NCI-H446 (cell line): ENCODE data around the gene WIPI1.
"Not testable (repeated sequence)": the region's sequence is repeated elsewhere in the genome, so short reads cannot be mapped to it uniquely, and the experiment has no call there.

Source experiments
- DNase-seq, 2 experiments: peaks; one replicate each; lab custom pipeline; 2025; lab: John Stamatoyannopoulos, UW

Gene WIPI1

DNA sequence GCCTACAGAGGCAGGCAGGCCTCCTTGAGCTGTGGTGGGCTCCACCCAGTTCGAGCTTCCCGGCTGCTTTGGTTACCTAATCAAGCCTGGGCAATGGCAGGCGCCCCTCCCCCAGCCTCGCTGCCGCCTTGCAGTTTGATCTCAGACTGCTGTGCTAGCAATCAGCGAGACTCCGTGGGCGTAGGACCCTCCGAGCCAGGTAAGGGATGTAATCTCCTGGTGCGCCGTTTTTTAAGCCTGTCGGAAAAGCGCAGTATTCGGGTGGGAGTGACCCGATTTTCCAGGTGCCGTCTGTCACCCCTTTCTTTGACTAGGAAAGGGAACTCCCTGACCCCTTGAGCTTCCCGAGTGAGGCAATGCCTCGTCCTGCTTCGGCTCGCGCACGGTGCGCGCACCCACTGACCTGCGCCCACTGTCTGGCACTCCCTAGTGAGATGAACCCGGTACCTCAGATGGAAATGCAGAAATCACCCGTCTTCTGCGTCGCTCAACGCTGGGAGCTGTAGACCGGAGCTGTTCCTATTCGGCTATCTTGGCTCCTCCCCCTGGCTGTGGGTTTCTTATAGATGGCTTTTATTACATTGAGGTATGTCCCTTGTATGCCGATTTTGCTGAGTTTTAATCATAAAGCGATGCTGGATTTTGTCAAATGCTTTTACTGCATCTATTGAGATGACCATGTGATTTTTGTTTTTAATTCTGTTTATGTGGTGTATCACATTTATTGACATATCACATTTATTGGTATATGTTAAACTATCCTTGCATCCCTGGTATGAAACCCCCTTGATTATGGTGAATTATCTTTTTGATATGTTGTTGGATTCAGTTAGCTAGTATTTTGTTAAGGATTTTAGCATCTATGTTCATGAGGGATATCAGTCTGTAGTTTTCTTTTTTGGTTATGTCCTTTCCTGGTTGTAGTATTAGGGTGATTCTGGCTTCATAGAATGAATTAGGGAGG is 43.4 kb downstream of the WIPI1 start:
- not testable (repeated sequence) for DNase-seq

DNA sequence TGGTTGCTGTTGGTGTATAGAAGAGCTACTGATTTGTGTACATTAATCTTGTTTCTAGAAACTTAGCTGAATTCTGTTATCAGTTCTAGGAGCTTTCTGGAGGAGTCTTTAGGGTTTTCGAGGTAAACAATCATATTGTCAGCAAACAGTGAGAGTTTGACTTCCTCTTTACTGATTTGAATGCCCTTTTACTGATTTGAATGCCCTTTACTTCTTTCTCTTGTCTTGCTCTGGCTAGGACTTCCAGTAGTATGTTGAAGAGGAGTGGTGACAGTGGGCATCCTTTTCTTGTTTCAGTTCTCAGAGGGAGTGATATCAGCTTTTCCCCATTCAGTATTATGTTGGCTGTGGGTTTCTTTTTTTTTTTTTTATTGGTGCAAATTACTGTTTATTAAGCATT is 49.6 kb downstream of the WIPI1 start:
- DNase-seq: not testable (repeated sequence)

DNA sequence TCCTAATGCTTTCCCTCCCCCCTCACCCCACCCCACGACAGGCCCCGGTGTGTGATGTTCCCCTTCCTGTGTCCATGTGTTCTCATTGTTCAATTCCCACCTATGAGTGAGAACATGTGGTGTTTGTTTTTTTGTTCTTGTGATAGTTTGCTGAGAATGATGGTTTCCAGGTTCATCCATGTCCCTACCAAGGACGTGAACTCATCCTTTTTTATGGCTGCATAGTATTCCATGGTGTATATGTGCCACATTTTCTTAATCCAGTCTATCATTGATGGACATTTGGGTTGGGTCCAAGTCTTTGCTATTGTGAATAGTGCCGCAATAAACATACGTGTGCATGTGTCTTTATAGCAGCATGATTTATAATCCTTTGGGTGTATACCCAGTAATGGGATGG is 53.5 kb downstream of the WIPI1 start:
- DNase-seq: not testable (repeated sequence)

DNA sequence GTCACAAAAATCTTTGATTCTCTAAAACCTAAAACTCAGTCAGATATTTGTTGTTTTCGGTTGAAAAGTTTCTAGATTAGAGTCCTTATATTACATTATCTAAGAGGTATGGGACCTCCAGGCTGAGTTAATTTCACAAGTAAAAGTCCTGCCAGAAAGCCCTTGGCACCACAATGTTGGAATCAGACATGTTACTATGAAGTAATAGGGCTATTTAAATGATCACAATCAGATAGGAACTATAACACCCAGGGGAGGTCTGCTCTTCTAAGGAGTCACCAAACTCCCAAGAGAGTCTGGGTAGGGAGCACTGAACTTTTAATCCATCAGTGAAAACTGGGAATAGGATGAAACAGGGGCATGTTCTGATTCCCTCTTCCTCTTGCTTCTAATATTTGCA is 54.2 kb downstream of the WIPI1 start:
- DNase-seq: no peak

DNA sequence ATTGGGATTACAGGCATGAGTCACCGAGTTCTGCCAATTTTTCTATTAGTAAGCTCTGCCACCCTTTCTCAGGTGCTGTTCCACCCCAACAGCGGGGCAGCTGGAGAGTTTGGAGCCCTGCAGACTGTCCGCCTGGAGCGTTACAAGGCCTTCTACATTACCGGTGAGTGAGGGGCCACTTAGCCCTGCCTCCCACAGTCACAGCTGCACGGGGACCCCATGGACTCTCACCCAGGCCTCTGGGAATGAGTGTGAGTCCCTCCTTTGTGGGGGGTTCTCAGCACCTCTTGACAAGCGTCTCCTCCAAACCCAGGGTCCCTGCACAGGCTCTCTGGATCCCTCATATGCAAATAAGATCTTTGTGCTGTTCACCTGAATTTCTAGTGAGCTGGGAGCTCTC is 56.0 kb downstream of the WIPI1 start:
- no peak for DNase-seq

DNA sequence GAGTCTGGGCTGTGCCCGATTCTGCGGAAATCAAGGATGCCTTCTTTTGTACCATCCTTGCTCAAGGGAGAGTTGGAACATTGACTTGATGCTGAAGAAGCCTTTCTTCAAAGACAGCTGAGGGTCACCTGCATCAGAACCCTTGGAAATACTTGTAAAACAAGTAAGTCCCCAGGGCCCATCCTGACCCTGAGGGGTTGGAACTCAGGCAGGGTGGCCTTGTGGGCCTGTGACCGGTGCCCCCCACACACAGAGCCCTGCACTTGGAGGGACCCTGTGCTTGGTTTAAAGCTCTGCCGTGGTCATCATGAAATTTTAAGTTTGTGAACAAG is 56.9 kb downstream of the WIPI1 start:
- DNase-seq: no peak

DNA sequence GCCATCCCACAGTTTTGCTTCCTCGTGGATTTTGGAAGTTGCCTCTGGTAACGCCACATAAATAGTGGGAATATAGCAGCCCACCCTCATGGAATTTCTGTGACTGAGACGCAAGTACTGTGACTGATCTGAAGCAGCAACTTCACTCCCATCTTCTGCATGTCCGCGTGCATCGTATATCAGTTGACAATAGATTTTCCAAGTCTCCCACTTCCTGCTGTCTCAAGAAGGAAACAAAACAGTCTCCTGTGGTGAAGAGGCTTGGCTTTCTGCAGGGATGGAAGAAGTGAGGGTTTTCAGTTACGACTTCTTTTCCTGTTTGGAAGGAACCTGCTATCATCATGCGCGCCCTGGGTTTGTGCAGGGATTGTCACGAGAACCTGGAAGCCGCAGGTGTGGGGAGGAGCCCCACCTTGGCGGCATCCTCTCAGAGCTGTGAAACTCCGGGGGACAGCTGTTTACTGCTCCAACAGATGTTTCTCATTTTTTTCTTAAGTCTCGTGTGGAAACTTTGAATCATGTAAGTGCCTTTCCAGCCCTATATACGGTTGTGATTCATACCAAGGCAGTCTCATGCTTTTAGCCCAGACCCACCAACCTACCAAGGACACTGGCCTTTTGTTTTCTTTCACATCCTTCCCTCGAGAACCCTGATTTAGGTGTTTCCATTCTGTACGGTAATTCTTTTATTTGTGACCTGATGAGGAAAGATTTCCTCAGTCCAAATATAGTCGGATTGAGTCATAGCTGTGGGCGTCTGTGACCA is 57.5 kb downstream of the WIPI1 start:
- DNase-seq: no peak

DNA sequence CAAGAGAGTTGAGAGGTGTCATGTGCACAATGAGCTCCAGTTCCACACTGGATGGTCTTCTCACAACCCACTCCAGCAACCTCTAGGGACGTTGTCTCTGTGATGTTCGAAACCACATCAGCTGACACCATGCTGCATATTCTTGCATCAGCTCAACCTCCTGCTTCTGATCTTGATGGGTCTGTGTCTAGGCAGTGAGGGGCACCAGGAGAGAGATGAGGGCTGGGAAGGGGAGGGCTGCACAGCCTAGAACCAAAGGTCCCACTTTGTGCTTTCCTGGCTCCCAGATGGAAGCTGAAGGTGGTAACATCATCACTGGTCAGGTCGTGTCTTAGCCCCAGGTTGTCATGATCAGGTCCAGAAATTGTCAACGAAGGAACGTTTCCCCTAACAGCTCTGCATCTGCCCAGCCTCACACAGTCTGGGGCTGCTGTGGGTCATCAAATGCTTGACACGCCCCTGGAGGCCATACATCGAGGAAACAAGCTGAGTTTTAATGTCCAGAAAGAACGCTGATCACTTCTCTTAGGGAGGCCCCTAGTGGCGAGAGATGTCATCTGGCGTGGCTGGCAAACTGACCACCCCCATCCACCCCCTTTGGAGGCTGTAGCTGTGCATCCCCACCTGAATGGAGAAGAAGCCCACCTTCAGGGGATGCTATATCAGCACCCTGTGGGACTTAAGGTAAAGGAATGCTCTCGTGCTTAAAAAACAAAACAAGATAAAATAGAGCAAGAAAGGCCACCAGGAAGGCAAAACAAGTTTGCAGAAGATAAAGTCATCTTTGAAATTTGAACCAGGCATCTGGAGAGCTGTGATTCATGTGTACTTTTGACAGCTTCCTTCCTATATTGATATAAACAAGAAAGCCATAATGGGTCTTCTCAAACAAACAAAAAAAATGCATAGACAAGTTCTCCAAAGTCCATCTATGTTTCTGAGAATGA is 58.3 kb downstream of the WIPI1 start:
- peak in 1 of 2 experiments; percentile 34 for DNase-seq

DNA sequence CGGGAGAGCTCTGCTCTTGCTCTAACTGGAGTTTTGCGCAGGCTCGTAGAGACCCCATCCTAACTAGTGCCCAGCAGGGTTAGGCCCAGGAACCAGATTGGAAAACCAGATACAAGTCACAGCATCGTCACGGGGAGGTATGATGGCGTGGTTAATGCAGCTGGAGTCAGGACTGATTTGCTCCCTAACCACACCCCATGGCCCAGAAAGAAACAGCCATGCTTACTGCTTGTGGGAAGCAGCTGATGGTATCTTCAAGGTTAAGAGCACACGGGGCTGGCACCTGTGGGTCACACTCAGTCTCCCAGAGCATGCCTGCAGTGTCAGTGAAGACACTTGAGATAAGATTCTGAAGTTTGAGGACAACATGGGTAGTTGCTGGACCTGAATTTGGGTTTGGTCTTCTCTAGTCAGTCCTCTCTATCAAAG is 60.2 kb downstream of the WIPI1 start:
- no peak for DNase-seq

DNA sequence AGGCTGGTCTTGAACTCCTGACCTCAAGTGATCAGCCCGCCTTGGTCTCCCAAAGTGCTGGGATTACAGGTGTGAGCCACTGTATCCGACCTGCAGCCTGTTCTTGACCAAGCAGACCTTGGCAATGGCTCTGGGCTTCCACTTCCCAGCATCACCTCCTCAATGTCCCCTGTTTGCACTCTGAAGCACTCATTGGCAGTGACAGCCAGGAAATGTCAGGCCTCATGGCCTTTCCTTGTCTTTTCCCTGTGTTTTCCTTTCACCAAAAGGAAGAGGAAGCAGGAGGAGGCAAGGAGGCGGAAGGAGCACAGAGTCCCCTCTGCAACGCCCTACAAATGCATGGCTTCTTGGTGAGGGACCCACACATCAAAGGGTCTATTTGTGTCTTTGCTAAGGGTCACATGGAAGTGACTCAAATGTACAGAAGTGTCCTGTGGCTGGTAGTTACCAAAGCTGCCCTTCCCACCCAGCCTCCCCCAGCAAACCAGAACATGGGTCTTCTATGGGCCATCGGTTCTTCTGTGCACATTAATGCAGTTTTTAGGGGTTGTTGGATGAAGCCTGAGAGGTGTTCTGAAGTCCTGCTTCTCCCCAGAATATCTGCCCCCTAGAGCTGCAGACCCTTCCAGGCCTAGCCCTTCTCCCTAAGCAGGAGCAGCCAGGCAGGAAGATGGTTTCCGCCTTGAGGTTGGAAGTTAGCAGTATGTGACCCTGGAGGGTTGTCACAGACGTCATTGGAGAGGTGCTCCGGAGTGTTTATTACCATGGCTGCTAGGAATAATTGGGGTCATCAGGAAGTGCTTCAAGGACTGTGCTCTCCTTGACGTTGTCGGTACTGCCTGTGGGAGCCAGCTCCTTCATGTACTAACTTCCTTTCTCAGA is 60.8 kb downstream of the WIPI1 start:
- DNase-seq: no peak

DNA sequence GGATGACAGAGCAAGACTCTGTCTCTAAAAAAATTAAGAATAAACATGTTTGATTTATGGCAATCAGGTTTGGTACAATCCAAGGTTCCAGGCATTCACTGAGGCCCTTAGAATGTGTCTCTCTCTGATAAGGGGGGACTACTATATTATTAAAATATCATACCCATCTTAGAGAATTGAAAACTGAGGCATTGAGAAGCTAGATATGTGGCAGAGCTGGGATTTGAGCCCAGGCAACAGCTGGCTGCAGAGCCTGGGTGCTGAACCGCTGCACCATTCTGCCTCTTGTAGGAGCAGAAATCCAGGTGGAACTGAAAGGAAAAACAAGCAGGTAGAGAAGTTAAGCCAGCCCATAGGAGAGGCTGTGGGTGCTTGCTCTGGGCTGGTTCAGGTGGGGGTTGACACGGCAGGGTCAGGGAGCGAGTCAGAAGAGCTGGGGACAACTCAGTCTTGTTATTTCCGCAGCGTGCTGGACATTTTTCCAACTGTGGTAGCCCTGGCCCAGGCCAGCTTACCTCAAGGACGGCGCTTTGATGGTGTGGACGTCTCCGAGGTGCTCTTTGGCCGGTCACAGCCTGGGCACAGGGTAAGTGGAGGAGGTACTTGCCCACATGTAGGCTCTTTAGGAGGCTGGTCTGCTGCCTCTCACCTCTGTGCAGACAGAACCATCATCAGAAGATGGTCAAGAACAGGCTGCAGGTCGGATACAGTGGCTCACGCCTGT is 62.5 kb downstream of the WIPI1 start:
- DNase-seq: no peak

DNA sequence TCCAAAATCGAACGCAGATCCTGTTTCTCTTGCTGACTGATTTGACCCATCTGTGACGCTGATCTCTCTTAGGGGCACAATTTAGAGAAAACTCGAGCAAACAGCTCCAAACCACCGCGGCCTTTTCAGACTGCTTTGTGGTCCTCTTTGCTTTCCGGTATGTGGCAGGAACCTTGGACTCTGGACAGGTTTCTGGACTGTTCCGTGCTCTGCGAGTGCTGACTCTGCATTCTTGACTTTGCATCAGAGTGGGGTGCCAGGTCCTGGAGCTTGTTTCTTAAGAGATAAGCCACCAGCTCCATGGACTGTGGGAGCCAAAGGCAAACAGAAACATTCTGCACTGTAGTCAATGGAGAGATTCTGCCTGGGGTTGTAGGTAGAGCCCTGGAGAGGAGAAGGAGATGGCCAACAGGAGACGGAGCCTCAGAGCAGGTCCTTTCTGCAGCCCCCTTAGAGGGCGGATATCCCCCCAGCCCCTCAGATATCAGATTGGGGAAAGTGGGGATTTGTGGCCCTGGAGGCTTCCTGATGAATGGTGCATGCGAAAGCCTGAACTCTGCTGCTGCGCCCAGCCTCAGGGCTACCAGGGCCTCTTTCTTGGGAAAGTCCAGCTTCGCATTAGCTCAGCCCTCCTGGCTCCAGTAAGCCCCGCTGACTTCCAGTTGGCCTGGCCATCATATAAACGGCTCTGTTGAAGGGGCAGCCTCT is 65.6 kb downstream of the WIPI1 start:
- DNase-seq: no peak

DNA sequence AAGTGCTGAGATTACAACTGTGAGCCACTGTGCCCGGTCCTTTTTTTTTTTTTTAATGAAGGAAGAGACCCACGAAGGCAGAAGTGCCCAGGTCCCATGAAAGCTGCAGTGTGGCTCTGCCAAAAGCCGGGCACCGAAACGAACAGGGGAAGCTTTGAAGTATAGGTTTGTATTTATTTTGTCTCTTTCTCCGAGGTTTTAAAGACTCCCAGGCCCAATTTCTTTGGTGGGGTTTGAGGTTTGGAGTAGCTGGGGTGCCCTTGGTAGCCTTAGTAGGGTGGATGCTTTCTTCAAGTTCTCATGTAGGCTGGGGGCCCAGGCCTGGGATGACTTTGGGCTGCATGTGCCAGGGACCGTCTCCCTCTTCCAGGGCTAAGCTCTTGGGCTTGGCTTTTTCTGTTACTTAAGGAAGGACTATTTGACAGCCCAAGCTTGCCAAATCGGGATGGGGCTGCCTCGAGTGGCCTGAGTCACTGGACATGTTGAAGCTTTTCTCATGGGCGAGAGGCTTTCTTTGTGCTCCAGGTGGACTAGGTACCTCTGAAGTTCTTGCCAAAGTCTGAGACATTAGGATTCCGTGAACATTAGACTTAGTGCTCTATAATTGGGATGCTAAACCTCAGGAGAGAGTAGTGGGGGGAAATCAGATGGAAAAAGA is 66.3 kb downstream of the WIPI1 start:
- DNase-seq: no peak

DNA sequence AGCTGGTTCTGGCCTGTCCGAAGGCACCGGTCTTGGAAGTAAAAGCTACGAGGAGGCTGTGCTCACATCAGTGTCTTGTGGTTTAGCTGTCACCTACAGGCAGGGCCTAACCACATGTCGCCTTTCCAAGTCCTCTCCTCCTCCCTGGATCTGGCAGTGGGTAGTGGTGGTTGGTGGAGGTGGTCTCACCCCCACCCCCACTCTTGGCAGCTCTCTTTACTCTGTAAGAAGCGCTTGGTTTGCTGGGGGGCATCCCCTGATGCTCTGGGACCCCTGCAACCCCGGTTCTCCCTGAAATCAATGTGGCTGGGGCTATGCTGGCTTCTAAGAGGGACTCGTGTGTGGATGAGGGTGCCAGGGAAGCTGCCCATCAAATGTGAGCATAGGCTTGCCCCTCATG is 68.3 kb downstream of the WIPI1 start:
- DNase-seq: no peak

DNA sequence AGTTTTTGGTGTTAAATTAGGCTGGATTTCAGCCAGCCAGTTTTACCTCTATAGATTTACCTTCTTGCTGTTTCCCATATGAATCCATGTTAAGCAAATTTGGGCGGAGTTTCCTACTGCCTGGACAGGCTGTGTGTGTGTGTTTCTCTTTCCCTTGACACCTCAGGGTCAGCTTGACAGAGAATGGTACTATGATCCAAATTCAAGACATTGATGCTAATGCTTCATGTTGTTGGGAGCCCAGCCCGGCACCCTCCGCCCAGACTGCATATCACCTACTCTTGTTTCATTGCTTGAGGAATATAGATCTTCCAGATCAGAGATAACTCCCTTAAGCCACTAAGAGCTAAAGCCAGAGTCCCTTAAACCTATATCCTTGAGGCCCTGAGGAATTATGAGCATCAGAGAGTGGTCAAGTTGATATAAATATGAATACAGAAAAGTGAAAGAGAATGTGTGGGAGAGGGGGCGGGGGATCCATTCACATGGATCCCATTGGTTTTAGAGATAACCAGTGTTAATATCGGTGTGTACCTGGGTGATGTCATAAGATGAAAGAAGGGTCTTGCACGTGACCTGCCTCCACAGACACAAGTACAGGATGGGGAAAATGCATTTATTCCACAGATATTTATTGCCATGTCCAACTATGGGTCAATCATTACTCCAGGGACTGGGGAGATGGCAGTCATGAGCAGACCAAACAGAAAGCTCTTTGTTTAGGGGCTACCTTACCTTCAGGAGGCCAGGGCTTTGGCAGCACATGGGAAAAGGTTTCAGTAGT is 69.7 kb downstream of the WIPI1 start:
- DNase-seq: no peak

DNA sequence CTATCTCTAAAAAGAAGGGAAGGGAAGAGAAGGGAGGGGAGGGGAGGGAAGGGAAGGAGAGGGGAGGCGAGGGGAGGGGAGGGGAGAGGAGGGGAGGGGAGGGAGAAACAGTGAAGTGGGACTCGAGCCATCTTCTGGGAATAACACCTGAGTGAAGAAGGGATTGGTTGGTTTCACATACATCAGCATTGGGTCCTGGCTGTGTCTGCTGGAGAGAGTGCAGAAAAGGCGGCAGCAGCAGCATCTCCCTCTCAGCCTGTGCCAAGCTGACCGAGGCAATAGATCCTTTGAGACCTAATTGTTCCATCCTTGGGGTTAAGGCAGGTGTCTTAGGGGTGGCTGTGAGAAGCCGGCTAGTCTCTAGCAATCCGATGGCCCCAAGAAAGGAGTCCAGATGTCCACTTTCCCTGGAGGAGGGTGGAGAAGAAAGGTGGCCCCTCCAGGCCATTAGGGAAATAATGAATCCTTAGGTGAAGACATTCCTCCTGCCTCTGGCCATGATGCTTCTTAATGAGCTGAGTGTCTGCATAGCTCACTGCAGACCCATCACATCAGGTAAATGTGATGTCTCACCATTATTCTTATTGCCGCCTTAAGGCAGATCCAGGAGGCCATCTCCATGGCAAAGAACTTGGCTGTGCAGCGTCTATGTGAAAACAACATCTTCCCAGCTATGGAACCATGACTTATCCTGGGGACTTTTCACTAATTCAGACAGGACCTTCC is 71.6 kb downstream of the WIPI1 start:
- no peak for DNase-seq

DNA sequence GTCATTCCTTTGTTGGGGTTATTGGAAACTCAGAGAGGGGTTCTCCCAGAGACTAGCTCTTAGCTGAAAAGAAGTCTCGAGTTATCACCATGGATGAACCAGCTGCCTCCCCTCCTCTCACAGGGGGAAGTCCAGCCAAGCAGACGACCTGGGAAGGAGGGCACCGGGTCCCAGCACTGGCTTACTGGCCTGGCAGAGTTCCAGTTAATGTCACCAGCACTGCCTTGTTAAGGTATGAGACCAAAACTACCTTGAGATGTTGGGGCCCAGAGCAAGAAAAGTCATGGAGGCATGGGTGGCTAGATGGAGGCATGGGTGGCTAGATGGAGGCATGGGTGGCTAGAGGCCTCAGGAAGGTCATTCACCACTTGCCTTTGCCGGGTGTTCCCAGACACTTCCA is 72.4 kb downstream of the WIPI1 start:
- no peak for DNase-seq

DNA sequence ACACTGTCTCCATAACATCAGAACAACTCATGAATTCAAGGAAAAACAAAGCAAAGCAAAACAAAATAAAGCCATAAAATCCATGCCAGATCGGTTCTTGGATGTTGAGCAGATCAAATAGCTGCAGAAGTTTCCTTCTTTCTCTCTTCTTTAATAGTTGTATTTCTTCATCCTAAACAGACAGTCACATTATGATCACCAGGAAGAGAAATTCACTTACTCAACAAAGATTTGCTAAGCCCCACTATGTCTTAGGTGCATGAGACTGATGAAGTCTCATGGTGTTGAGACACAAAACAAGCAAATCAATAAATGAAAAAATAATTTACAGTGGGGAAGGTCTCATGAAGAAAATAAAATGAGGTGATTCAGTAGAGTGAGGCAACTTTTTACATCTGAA is 72.8 kb downstream of the WIPI1 start:
- no peak for DNase-seq
